ENCODE measurements around the gene COMMD6. TPM values are rescaled to one million over a fixed set of nuclear protein-coding genes. Genes with fewer than 3 reads are reported as not detected.

Gene COMMD6
- total RNA-seq, 1 donor from 2014 or later: 123 TPM

DNA sequence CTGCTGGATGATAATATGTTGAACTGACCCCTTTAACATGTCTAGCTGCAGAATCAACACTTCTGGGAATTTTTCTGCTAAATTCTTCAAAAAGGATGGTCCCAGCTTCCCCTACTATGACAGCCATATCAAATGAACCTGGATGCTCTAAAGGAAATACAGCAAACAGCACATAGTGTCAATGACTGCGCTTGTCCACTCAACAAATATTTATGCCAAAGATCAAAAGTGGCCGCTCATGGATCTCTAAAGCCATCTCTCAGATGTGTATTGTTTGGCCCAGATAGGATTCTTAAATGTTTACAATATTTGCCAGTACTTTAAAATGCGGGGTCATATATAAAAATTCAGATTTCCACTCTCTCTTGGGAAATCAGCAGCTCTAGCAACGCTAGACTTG, 59.0 kb downstream of the COMMD6 start:
- H2AFZ ChIP-seq (replicated peaks): no peak overlapping the region
- Mint-ChIP-seq H3K4me1 (peaks cover 17% of the 10 kb centered on the region), H3K9me3 (no peaks in the 10 kb centered on the region), H3K4me3 (no peak overlapping the region), H3K27me3 (ENCODE audit: insufficient read depth, low read depth) (peaks cover 3% of the 10 kb centered on the region), H3K27ac (no peak overlapping the region), H3K36me3 (no peaks in the 10 kb centered on the region)
- H3K27ac ChIP-seq: no peak overlapping the region
- no peak overlapping the region for H3K4me3 ChIP-seq
- H3K27me3 ChIP-seq: peaks cover 20% of the 10 kb centered on the region
- H3K4me2 ChIP-seq: no peak overlapping the region
- peaks cover 27% of the 10 kb centered on the region for H3K79me2 ChIP-seq (ENCODE audit: low read depth)
- H3F3A ChIP-seq (ENCODE audit: low read depth): peaks cover 17% of the 10 kb centered on the region
- no peak overlapping the region for H3K9ac ChIP-seq
- H4K20me1 ChIP-seq (ENCODE audit: low read depth): peaks cover 6% of the 10 kb centered on the region
- no peaks in the 10 kb centered on the region for H3K36me3 ChIP-seq
- H3K4me1 ChIP-seq: peaks cover 9% of the 10 kb centered on the region
- no peak for DNase-seq (ENCODE audit: low spot score)
- H3K9me3 ChIP-seq (ENCODE audit: low read depth): no peaks in the 10 kb centered on the region
- TF ChIP-seq EZH2 (IDR thresholded peaks at IDR 0.05) (no peak), EZH2phosphoT487 (IDR thresholded peaks at IDR 0.05) (no peak)
- TF ChIP-seq, protein P1, sequence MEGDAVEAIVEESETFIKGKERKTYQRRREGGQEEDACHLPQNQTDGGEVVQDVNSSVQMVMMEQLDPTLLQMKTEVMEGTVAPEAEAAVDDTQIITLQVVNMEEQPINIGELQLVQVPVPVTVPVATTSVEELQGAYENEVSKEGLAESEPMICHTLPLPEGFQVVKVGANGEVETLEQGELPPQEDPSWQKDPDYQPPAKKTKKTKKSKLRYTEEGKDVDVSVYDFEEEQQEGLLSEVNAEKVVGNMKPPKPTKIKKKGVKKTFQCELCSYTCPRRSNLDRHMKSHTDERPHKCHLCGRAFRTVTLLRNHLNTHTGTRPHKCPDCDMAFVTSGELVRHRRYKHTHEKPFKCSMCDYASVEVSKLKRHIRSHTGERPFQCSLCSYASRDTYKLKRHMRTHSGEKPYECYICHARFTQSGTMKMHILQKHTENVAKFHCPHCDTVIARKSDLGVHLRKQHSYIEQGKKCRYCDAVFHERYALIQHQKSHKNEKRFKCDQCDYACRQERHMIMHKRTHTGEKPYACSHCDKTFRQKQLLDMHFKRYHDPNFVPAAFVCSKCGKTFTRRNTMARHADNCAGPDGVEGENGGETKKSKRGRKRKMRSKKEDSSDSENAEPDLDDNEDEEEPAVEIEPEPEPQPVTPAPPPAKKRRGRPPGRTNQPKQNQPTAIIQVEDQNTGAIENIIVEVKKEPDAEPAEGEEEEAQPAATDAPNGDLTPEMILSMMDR (IDR thresholded peaks at IDR 0.05): no peak

Other genes starting within 250 kb of the COMMD6 start
- 14.3 and 15.8 TPM in 2 replicates for gene TBC1D4, start 55.7 kb downstream of the COMMD6 start, total RNA-seq (ENCODE audit: low replicate concordance)
- 24.2 and 44.6 TPM in 2 replicates for gene UCHL3, start 11.9 kb upstream of the COMMD6 start, total RNA-seq (ENCODE audit: low replicate concordance)
- gene LMO7, start 98.5 kb upstream of the COMMD6 start, total RNA-seq (ENCODE audit: low replicate concordance): 3.8 and 6.8 TPM in 2 replicates

Data from neural progenitor cell (in vitro differentiated cells).